ENCODE data around the gene SRSF11.
"Not testable (repeated sequence)": the region's sequence is repeated elsewhere in the genome, so short reads cannot be mapped to it uniquely, and the experiment has no call there.

SRSF11 gene

GRCh38 chr1:70221238-70222121 is at the start of gene SRSF11:
SRSF11 (plus strand) TSS chr1:70221380; CDS start chr1:70221637, 257 bp downstream.
- peak; percentile 97 for DNase-seq

- DNase-seq = no peak
Observed at GRCh38 chr1:70171512-70171911, 49.7 kb upstream of the SRSF11 start.

GRCh38 chr1:70185181-70185580 is 36.0 kb upstream of the SRSF11 start:
- not testable (repeated sequence) for DNase-seq

GRCh38 chr1:70188522-70188921 is 32.7 kb upstream of the SRSF11 start:
- DNase-seq = no peak

- DNase-seq = no peak
Observed at GRCh38 chr1:70190180-70190579, 31.0 kb upstream of the SRSF11 start.

GRCh38 chr1:70192446-70192845 is 28.7 kb upstream of the SRSF11 start:
- DNase-seq = not testable (repeated sequence)

- no peak for DNase-seq
Observed at GRCh38 chr1:70194601-70195000, 26.6 kb upstream of the SRSF11 start.

- DNase-seq = no peak
Observed at GRCh38 chr1:70195342-70195741, 25.8 kb upstream of the SRSF11 start.

GRCh38 chr1:70196333-70196732 is 24.8 kb upstream of the SRSF11 start:
- DNase-seq = no peak

- DNase-seq = no peak
Observed at GRCh38 chr1:70200065-70200464, 21.1 kb upstream of the SRSF11 start.

GRCh38 chr1:70202173-70202758 is 18.9 kb upstream of the SRSF11 start:
- no peak for DNase-seq

GRCh38 chr1:70204139-70204538 is 17.0 kb upstream of the SRSF11 start:
- no peak for DNase-seq

- DNase-seq = no peak
Observed at GRCh38 chr1:70204600-70204999, 16.6 kb upstream of the SRSF11 start.

- DNase-seq = no peak
Observed at GRCh38 chr1:70205071-70205433, 16.1 kb upstream of the SRSF11 start.

GRCh38 chr1:70205434-70206118 is 15.6 kb upstream of the SRSF11 start, which contains the start of gene LRRC40:
LRRC40 (minus strand) TSS chr1:70205579; CDS start chr1:70205540, 39 bp downstream.
- peak; percentile 97 for DNase-seq

GRCh38 chr1:70206833-70207232 is 14.3 kb upstream of the SRSF11 start:
- not testable (repeated sequence) for DNase-seq

GRCh38 chr1:70207492-70207891 is 13.7 kb upstream of the SRSF11 start:
- no peak for DNase-seq

GRCh38 chr1:70208292-70208691 is 12.9 kb upstream of the SRSF11 start:
- DNase-seq = no peak

- DNase-seq = no peak
Observed at GRCh38 chr1:70210820-70211219, 10.4 kb upstream of the SRSF11 start.

GRCh38 chr1:70211541-70211940 is 9.6 kb upstream of the SRSF11 start:
- DNase-seq = no peak

- peak; percentile 75 for DNase-seq
Observed at GRCh38 chr1:70220015-70220414, 1.2 kb upstream of the SRSF11 start.

- no peak for DNase-seq
Observed at GRCh38 chr1:70220517-70221237, 503 bp upstream of the SRSF11 start.

- no peak for DNase-seq
Observed at GRCh38 chr1:70222716-70223235, 1.6 kb downstream of the SRSF11 start.
